ENCODE measurements around the gene C1orf21. TPM values are rescaled to one million over a fixed set of nuclear protein-coding genes. Genes with fewer than 3 reads are reported as not detected.

The C1orf21 gene
- total RNA-seq, 1 donor from 2014 or later = 57.8 TPM

DNA sequence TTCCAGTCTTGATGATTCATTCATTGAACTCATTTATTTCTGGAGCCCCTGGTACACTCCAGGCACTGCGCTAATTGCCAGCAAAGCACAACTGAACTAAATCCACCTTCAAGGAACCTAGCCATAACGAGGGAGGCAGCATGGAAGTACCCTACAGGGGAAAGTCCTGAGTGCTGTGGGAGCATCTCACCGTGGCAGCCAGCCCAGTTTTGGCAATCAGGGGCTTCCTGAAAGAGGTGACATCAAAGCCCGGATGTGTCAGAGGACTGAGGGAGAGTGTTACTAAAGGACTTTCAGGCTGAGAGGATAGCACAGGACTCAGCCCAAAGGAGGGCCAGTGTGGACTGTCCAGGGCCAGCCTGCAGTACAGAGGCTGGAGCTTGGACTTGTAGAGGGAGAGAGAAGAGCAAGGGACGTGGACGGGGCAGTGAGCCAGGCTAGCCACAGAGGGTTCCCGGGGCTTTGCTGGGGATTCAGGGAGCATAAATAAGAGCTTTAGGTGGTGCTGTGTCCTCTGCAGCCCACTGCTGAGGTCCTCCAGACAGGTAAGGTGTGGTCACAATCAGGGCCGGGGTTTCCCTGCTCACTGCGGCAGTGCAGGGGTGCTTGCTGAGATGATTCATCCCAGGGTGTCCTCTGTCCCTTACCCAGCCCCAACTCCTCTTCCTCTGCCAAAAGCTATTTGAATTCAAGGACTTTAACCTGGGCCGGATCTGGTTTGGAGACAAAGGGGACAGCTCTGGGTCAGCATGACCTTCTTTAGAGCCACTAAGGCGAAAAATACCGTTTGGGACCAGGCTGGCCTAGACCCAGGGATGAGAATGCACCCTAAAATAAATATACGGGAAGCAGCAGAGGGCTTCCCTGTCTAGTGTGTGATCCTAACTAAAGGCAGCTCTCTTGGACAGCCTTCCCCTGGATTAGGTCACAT is 239.5 kb downstream of the C1orf21 start:
- DNase-seq (ENCODE audit: low spot score) = peak; percentile 64

DNA sequence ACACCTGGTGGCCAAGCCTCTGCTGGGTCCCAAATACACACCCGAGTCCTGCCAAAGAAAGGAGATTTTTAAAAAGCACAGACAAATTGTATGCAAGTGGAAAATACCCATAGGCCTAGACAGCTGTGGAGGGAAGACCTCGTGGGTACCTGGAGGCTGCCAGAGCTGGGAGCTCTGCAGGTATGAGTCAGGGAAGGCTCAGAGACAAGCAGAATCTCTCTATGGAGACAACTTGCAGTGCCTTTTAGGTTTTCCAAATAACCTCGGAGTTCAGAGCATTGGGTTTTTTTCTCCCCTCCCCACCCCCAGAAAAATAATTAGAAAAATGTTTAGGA is 240.1 kb downstream of the C1orf21 start:
- no peak for DNase-seq (ENCODE audit: low spot score)

DNA sequence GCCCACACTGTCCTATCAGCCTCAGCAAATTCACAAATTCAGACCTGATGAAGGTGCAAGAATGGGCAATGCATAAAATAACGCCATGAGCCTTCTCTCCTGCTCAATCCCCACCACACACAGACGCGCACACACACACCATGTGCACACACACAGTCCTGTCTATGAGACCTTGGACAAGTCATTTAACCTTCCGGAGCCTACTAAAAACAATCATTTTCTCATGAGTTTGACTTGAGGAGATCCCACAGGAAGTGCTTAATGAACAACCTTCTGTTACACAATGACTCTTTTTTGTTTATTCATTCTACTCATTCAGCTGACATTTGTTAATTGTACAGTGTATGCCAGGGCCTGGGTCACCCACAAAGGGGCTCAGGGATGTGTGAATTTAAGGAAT is 242.4 kb downstream of the C1orf21 start:
- DNase-seq (ENCODE audit: low spot score) = no peak

DNA sequence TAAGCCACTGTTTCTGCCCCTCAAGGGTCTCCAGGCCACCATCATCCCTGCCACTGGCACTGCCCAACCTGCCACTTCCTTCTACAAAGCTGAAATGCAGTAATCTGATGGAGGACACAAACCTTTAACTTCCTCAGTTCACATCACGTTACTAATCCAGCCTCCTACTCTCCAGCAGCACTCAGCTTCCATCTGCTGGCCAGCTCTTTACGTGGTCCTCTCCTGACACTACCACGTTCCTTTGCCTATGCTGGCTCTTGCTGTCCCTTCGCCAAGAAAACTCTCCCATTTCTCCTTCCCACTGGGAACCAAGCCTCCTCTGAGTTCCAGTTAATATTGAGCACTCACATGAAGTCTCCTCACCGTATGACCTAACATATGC is 243.8 kb downstream of the C1orf21 start:
- no peak for DNase-seq (ENCODE audit: low spot score)

DNA sequence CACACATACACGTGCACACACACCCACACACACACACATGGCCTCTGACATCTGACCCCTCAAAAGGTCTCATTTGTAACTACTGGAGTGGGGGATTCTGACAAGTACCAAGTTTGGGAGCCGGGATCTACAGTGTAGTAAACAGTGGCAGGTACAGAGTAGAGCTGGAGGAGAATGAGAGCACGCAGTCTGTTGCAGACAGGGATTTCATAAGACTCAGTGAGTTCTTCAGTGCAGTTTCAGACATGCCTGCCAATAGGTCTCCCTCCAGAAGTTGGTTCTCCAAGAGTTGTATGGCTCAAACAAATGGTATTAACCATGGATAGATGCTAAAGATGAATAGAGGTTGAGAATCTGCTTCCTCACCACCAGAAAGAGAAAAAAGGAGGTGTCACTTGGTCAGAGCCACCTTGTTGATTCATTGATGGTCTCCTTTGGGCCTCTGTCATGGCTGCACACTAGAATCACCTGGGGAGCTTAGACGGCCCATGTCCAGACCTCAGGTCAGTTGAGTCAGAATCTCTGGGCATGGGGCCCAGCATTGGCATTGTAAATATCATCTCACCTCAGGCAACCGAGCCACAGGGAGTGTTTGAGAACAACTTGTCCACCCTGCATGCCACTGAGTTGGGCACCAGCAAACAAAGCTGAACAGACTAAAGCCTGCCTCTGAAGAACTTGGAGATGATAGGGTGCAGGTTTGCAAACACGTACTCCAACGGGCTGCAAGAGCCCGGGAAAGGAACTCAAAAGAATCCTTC is 245.8 kb downstream of the C1orf21 start:
- DNase-seq (ENCODE audit: low spot score) = peak; percentile 60

DNA sequence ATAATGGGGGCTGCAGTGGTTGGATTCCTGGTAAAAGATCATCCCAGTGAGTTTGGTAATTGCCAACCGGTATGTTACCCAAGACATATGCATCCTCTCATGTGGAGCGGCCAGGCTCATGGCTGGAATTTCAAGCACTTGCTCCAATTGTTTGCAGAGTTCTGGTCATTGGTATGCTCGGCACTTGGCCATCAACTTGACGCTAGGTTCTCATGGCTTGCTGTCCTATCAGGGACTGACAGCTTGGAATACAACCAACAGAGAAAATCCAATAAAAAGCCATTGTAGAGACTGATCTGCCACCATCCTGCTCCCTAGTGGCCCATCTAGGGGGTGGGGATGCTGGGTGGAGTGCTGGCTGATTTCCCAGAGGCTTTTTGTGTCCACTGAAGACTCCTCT is 247.0 kb downstream of the C1orf21 start:
- DNase-seq (ENCODE audit: low spot score) = peak; percentile 34

DNA sequence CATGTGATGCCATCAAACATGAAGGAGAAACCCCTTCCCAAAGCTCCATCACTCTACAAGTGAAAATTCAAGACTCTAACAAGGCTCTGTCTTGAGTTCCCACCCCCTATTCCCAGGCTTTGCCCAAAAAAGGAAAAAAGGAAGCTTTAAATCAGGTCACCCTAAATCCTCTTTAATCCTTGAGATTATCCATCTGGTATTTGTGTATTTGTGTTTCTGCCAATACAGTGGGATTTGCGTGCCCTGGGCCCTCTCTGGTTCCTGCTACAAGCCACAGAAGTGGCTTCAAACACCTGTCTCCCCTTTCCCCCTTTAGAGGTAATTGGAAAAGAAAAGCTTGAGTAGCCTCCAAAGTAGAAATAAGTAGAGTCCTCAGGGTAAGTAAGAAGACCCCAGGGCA is 247.5 kb downstream of the C1orf21 start:
- no peak for DNase-seq (ENCODE audit: low spot score)

DNA sequence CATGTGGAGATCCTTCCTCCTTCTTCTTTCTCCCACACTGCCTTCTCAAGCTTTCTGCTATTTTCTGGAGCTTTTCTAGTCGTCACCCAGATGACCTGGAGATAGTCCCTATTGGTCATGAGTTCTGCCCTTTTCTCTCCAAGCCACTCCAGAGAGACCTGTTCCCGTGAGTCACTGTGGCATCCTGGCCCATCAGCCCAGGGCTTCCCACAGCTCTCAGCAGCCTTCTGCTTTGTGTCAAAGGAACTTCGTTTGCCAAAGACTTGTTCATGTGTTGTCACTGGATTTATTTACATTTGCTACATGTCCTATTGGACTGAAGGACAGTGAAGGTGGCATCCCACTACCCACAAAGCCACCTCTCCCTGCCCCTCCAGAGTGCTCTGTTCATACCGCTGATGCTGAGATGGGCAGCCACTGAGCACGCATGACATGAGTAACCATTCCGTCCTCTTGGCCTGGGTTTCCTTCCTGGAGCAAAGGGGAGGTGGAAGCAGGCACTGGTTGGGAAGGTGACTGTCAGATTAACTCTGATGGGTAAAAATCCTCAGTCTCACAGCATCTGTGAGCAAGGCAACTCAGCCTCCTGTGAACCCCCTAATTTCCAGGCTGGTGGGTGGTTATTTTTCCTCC is 248.6 kb downstream of the C1orf21 start:
- no peak for DNase-seq (ENCODE audit: low spot score)

DNA sequence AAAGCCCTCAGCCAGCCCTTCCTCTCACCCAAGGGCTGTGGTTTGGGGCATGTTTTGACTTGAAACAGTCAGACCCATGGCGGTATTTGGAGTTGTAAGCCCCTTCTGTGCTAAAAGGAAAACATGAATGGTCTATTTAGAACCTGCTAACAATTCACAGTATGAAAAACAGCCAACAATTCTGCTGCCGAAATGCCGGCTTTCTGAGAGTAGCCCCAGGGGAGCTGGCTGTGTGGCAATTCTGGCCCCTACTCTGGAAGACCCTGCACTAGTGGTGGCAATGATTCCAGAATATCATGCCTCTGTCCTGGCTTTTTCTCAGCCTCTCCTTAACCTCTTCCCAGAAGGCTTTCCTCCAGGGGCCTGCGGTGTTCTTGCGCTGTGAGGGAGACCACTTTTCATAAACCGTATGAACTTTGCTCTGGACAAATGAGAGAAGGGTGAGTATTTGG is 249.2 kb downstream of the C1orf21 start:
- no peak for DNase-seq (ENCODE audit: low spot score)

DNA sequence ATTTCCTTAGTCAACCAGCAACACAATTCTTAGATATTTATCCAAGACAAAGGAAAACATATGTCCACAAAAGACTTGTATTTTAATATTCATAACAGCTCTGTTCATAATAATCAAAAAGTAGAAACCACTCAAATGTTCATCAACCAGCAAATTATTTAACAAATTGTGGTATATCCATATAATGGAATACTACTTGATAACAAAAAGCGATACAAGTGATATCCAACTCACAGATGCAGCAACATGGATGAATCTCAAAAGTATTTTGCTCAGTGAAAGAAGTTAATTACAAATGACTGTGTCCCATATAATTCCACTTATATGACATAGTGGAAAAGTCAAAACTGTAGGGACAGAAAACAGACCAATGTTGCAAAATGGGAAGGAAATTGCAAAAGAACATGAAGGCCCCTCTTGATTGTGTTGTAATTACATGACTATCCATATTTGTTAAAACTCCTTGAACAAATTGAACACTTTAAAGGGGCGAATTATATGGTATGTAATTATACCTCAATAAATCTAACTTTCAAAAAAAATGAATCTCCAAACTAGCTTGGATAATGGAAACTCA is 250.9 kb downstream of the C1orf21 start:
- no peak for DNase-seq (ENCODE audit: low spot score)

DNA sequence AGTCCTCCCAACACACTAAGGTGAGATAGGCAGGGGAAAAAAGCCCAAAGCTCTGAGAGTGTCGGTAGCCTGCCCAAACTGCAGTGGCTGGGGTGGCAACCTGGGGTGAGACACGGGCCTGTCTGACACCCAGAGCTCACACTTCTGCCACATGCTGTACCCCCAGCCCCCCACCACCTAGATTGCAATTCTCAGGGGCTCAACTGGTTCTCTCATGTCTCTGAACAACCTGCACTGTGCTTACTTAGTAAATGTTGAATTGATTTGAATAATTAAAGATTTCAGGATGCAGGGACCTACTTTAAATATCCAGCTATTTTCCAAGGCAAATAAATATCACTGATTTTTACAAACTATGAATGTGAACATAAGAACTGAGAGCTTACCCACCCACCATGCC is 252.4 kb downstream of the C1orf21 start:
- no peak for DNase-seq (ENCODE audit: low spot score)

DNA sequence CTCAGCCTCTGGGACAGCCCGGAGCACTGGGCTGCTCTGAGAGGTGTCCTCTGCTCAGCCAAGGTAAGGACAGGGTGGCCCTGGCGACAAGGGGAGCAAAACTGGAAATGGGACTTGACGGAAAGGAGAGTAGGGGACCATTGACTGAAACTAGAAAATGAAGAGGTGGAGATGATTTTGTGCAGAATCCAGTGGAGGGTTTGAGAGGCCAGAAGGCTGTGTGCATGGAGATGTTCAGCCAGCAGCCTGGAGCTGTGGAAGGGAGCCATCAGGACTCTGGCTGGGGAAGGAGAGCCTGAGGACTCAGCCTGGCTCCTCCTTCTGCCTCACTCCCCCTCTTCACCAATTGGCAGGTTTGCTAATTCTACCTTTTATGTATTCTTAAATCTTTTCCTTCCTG is 253.7 kb downstream of the C1orf21 start:
- no peak for DNase-seq (ENCODE audit: low spot score)

DNA sequence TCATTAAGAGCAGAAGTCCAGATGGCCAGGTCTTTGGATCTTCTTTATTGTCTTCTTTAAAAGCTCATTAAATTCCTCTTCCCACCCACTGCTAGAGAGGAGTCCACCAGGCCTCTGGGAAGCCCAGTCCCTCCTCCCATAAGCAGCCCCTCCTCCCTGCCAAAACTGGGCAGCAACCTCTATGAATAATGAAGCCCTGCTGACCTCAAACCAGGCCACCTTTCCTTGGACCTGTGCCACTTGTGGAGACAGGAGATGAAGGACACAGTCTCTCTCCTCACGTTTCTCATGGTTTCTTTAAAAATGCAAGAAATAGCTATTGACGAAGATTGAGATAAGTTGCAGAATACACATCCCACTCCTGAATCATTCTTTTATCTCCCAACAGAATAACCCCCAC is 255.1 kb downstream of the C1orf21 start:
- DNase-seq (ENCODE audit: low spot score) = no peak

DNA sequence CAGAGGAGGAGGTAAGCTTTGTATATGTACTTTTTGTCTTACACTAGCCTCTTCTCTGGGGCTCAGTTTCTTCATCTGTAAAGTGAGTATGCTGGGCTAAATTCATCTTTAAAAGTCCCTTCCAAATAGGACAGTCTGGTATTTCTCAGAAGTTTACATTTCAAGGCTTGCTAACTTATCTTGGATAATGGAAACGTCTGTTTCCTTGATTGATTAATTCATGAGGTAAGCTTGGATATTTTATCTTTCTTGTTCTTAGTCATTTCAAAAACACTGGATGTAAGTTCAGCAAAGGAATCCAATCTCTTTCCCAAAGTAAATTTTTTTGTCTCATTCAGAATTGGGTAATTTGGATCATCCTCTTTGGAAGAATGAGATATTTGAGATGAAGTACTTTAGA is 256.8 kb downstream of the C1orf21 start:
- no peak for DNase-seq (ENCODE audit: low spot score)

DNA sequence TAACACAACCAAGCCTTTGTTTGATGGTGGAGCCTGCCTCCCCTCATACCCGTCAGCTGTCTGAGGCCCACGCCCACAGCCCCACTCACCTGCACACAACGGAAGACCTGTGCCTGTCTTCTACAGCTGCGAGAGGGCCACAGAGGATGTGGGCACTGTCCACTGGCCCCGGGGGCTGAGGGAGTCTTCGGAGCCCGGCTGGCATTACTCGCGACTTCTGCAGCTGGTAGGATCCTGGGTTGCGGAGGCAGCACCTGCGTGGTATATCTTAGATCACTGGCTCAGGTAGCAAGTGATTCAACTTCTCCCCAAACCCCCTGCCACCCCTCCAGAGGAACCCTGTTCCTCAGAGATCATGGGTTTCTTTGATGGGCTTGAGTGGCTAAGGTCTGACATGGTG is 257.9 kb downstream of the C1orf21 start:
- no peak for DNase-seq (ENCODE audit: low spot score)

DNA sequence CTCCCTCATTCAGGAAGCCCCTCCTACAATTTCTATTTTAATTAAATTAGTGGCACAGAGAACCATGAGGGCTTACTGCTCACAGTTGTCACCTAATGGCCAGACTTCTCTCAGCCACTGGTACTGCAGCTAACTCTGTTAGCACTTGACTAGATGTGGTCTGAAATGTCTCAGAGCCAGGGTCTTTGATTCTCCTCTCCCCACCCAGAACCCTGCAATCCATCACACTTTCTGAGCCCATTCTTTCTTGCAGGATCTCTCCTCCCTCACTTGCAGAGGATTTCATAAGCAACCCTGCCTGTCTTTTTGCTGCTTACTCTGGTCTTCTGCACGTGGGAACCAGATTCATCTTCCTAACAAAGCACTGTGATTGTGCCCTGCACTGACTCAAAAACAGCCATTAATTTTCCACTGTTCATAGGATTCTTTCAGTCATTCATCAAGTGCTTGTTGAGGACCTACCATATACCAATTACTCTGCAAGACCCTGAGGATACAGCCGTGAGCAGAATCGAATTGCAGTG is 259.4 kb downstream of the C1orf21 start:
- no peak for DNase-seq (ENCODE audit: low spot score)

DNA sequence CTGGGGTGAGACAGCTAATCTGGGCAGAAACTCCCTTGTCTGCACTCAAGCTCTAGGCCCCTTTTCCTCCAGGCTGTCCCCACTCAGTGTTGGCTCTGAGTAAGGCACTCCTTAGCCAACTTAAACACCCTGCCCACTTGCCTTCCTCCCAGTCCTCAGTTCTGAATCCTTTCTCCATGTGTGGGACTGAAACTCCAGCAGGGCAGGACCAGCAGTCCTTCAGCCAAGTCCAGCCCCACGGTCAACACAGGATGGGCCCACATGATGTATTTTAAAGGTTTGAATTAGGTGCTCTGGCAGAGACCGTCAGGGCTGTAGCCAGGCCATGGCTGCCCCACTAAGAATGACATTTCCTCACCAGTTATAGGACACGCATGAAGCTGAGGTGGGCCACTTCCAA is 260.0 kb downstream of the C1orf21 start:
- DNase-seq (ENCODE audit: low spot score) = no peak

DNA sequence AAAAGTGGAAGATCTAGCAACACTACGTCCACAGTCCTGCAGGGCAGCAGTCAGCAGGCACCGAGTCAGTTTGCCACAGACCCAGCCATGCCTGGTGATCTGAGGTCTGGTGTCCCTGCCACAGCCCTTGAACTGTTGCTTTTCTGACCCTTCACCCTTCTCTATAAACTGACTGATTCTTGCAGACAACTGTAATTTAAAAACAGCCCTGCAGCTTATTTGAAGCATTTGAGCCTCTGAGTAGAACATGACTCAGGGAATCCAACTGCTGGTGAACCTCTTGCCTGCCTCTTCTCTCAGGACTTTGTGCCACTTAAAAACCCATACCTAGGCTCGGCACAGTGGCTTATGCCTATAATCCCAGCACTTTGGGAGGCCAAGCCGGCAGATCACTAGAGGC is 260.6 kb downstream of the C1orf21 start:
- DNase-seq (ENCODE audit: low spot score) = no peak

DNA sequence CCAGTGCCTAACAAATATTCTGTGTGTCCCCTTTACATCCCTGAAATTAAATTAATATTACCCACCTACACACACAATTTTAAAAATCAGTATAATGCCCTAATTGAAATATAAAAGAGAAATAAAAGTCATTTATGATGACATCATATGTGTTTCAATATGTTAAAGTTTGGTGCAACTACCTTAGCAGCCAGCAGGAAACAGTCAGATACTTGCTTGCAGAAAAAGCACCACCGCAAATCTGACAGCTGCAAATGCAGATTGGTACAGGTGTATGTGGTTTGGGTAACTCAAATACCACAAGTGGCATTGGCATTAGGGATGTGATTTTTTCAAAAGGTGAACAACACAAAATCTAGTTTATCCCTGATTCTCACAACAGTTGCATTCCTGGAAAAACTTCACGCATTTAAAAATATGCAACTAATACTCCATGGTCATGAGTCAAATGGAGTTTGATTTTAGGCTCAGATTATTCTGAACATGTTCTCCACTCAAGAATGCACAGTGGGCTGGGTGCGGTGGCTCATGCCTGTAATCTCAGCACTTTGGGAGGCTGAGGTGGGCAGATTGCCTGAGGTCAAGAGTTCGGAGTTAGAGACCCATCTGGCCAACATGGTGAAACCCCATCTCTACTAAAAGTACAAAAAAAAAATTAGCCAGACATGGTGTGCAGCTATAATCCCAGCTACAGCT is 261.5 kb downstream of the C1orf21 start:
- DNase-seq (ENCODE audit: low spot score) = no peak

DNA sequence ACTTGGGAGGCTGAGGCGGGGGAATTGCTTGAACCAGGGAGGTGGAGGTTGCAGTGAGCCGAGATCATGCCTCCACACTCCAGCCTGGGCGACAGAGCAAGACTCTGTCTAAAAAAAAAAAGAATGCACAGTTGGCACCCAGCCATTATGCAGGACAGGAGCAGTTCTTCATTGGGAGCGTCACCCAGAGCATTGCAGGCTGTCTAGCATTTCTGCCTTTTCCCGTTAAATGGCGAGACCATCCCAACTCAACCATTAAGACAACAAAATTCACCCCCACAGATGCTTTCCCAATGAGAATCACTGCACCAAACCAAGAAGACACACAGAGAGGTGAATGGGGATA is 262.0 kb downstream of the C1orf21 start:
- no peak for DNase-seq (ENCODE audit: low spot score)

DNA sequence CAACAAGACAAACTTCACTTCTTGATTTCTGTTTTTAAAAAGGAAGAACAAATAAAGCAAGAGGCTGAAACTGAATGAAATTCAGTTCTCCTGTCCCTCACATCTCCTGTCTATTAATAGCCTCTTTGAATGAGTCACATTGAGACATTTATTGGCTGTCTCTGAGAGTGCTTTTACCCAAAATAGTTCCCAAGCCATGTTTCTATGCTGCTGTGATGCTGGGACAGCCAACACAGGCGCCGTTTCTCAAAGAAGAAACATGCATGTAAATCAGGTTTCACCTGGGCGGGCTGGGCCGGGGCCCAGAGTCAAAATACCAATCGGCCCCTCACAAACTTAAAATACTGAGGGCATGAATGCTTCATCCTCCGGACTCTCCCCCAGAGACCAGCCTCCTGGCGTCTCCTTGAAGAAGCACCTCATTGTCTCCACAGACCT is 262.6 kb downstream of the C1orf21 start:
- DNase-seq (ENCODE audit: low spot score) = no peak

Data from mucosa of gallbladder (tissue), 1 donor.